Heart right ventricle (tissue), 16 donors: ENCODE measurements around the gene MTNR1A. TPM values are rescaled to one million over a fixed set of nuclear protein-coding genes. Genes with fewer than 3 reads are reported as not detected.

Experiments used
- ATAC-seq, 8 donors: fragments of 200-7000 bp; cut with Tn5 transposase; one replicate each; pipeline ENCODE4 v1.9.1; 2020; ENCODE audit warnings: mild to moderate bottlenecking in 8 of 8, moderate library complexity in 8 of 8, moderate number of reproducible peaks in 1 of 8
- DNase-seq, 2 donors: peaks; one replicate each; pipeline ENCODE4 v3.0.0-alpha.2; 2020
- H3K27ac ChIP-seq, 10 donors: fragments of 200-600 bp; sonication (generic) in 2 of 10; one replicate each; pipeline versions ENCODE4 v1.5.0 to v1.8.0; 2020 to 2022; ENCODE audit warnings: mild to moderate bottlenecking in 3 of 10
- H3K27me3 ChIP-seq, 7 donors: fragments of 200-600 bp; one replicate each; pipeline ENCODE4 v1.8.0; 2021 to 2022; ENCODE audit warnings: mild to moderate bottlenecking in 2 of 7
- H3K36me3 ChIP-seq, 9 donors: fragments of 200-600 bp; sonication (generic) in 1 of 9; one replicate each; pipeline versions ENCODE4 v1.5.0 to v1.8.0; 2020 to 2022; ENCODE audit warnings: mild to moderate bottlenecking in 2 of 9
- H3K4me1 ChIP-seq, 9 donors: fragments of 200-600 bp; sonication (generic) in 1 of 9; one replicate each; pipeline versions ENCODE4 v1.5.0 to v1.8.0; 2020 to 2022; ENCODE audit warnings: mild to moderate bottlenecking in 4 of 9
- H3K4me3 ChIP-seq, 10 donors: fragments of 200-600 bp; sonication (generic) in 2 of 10; one replicate each; pipeline versions ENCODE4 v1.5.0 to v1.8.0; 2020 to 2022; ENCODE audit warnings: mild to moderate bottlenecking in 7 of 10, moderate library complexity in 2 of 10
- H3K9me3 ChIP-seq, 11 donors: fragments of 200-600 bp in 10 of 11; sonication (generic) in 2 of 11; one replicate each; pipeline versions ENCODE4 v1.5.0 to v1.8.0; 2013 to 2022; ENCODE audit warnings: mild to moderate bottlenecking in 2 of 11, control low read depth in 1 of 11, moderate library complexity in 1 of 11
- CTCF ChIP-seq, 9 donors: fragments of 200-600 bp; sonication (generic) in 2 of 9; IDR thresholded peaks; one replicate each; pipeline versions ENCODE4 v1.5.0 to v1.8.0; 2021 to 2022; ENCODE audit warnings: antibody characterized with exemption in 9 of 9, mild to moderate bottlenecking in 5 of 9, moderate library complexity in 1 of 9
- WGBS, 2 donors: extraction: QIAGEN DNeasy Blood & Tissue Kit; methylation state at CpG; one replicate each; pipeline ENCODE4 v1.1.7; 2013; ENCODE audit warnings: inconsistent platforms in 1 of 2; 5-methylcytosine and 5-hydroxymethylcytosine counted together
- intact Hi-C, 10 donors: fragments of 100-400 bp; cut with DNase I; formaldehyde crosslinking; loops; one replicate each; pipeline versions ENCODE4 v1.11.1 to v1.14.2; 2022
- polyA plus RNA-seq, 2 donors: library from polyadenylated mRNA; stranded (reverse); fragments of 200-250 nt; gene quantifications; one replicate each; pipeline ENCODE4 v1.2.3, GENCODE V29; 2013
- total RNA-seq, 10 donors: library from RNA; stranded (reverse); fragmentation: NEBNext Ultra II Directional in 3 of 10; extraction: Animal tissue kit (Norgen Biotek cat#: 25700) in 3 of 10; gene quantifications; one replicate each; pipeline versions ENCODE4 v1.2.1 to v1.2.4, GENCODE V29; 2021 to 2023
- donor health status: Arrhythmogenic right ventricular cardiomyopathy.
- donor health status: ischemic (EF 13 %, LVEDD 7.1; RV severe dilation, severe dysfunction).
- donor health status: healthy with polysubstance abuse.
- donor health status: DM: no; HTN: yes; CAD: no.
- donor health status: DM: no; HTN: no; CAD: no.
- donor health status: ischemic (EF 25% LVEDD 6.9; RV normal size, moderate dysfunction).
- donor health status: ischemic (EF 25% LVEDD 5.7; RV mildly dilated, moderate dysfunction).
- donor health status: healthy.
- donor health status: DM: yes; HTN: yes; CAD: no.
- donor health status: Ischemic cardiomyopathy.
- donor health status: ischemic (EF 35%, LVEDD 5.7; RV mildly dilated, moderate dysfunction).
- donor health status: nonischemic (EF 11% LVEDD 7.7; RV severe dilation, severe dysfunction).
- donor health status: DM: yes; HTN: yes; CAD: no.
- donor health status: PGD.
- donor health status: ischemic (EF 29% LVEDD 5.4; RV normal size, mild dysfunction).
- donor health status: nonischemic (EF 23%, LVEDD 6.1; RV moderate dilation, normal function).

MTNR1A gene
- total and polyA plus RNA-seq, 12 donors, result not detected

GRCh38 chr4:186485561-186486062 is 69.8 kb downstream of the MTNR1A start:
- peak in 3 of 8 donors; percentile 24 to 48 (median 27) for ATAC-seq
- 30 to 32% methylated on average over 14 of the region's 14 CpGs for WGBS, 2 donors
- H3K27ac ChIP-seq, result no peak overlapping the region
- no peaks in the 10 kb centered on the region for H3K4me1 ChIP-seq
- peaks cover 0 to 36% (median 10%) of the 10 kb centered on the region in 7 donors for H3K27me3 ChIP-seq
- H3K36me3 ChIP-seq, result no peaks in the 10 kb centered on the region
- no peak for TF ChIP-seq CTCF (IDR thresholded peaks at IDR 0.05)
- intact Hi-C loops, result loop anchor here in 1 of 10 donors (10.0 kb wide), 1 partner anchor 89 kb away; no protein-coding TSS in a partner anchor
- peaks cover 0 to 16% (median 0%) of the 10 kb centered on the region in 11 donors for H3K9me3 ChIP-seq
- no peak for DNase-seq
- H3K4me3 ChIP-seq, result peak overlapping the region in 5 of 10 donors; percentile 8 to 37 (median 26)

GRCh38 chr4:186485150-186485549 is 70.2 kb downstream of the MTNR1A start:
- Histone ChIP-seq H3K4me1 (no peaks in the 10 kb centered on the region), H3K36me3 (no peaks in the 10 kb centered on the region), H3K4me3 (peak overlapping the region in 3 of 10 donors; percentile 22 to 37 (median 34)), H3K27ac (no peak overlapping the region), H3K9me3 (peaks cover 0 to 11% (median 0%) of the 10 kb centered on the region in 11 donors), H3K27me3 (peaks cover 0 to 40% (median 10%) of the 10 kb centered on the region in 7 donors)
- no peak for DNase-seq
- 36 to 46% methylated on average over 5 of the region's 5 CpGs for WGBS, 2 donors
- ATAC-seq, result no peak
- intact Hi-C loops, result loop anchor here in 1 of 10 donors (10.0 kb wide), 1 partner anchor 90 kb away; no protein-coding TSS in a partner anchor
- TF ChIP-seq CTCF (IDR thresholded peaks at IDR 0.05), result no peak

- no peaks in the 10 kb centered on the region for H3K4me1 ChIP-seq
- WGBS, 2 donors, result 96% methylated on average over 16 of the region's 16 CpGs
- H3K4me3 ChIP-seq, result no peak overlapping the region
- TF ChIP-seq CTCF (IDR thresholded peaks at IDR 0.05), result no peak
- ATAC-seq (no peak), DNase-seq (no peak)
- H3K36me3 ChIP-seq, result no peaks in the 10 kb centered on the region
- intact Hi-C loops, result loop anchor here in 1 of 10 donors (10.0 kb wide), 1 partner anchor 91 kb away; no protein-coding TSS in a partner anchor
- H3K9me3 ChIP-seq, result no peaks in the 10 kb centered on the region
- peaks cover 0 to 55% (median 10%) of the 10 kb centered on the region in 7 donors for H3K27me3 ChIP-seq
- no peak overlapping the region for H3K27ac ChIP-seq
These were observed 71.7 kb downstream of the MTNR1A start for GRCh38 chr4:186483656-186484055.

Other genes starting within 250 kb of the MTNR1A start
- gene FAT1, start 168.3 kb upstream of the MTNR1A start, total RNA-seq, result 100 to 1,000 TPM in 3 of 10 donors, 10 to 100 TPM in 7; 48.5 to 131 (median 82.8) TPM
- 10 to 100 TPM; 20.4 to 43.2 TPM for gene FAT1, start 168.3 kb upstream of the MTNR1A start, polyA plus RNA-seq